ENCODE data around the gene AGER. TPM values are rescaled to one million over a fixed set of nuclear protein-coding genes. Genes with fewer than 3 reads are reported as not detected.

The AGER gene
- total and polyA plus RNA-seq, 9 of the 15 experiments (the other 6 are each of a cell fraction or from before 2014, with no cell fraction given), result 1.2 to 11.5 (median 4.1) TPM

DNA sequence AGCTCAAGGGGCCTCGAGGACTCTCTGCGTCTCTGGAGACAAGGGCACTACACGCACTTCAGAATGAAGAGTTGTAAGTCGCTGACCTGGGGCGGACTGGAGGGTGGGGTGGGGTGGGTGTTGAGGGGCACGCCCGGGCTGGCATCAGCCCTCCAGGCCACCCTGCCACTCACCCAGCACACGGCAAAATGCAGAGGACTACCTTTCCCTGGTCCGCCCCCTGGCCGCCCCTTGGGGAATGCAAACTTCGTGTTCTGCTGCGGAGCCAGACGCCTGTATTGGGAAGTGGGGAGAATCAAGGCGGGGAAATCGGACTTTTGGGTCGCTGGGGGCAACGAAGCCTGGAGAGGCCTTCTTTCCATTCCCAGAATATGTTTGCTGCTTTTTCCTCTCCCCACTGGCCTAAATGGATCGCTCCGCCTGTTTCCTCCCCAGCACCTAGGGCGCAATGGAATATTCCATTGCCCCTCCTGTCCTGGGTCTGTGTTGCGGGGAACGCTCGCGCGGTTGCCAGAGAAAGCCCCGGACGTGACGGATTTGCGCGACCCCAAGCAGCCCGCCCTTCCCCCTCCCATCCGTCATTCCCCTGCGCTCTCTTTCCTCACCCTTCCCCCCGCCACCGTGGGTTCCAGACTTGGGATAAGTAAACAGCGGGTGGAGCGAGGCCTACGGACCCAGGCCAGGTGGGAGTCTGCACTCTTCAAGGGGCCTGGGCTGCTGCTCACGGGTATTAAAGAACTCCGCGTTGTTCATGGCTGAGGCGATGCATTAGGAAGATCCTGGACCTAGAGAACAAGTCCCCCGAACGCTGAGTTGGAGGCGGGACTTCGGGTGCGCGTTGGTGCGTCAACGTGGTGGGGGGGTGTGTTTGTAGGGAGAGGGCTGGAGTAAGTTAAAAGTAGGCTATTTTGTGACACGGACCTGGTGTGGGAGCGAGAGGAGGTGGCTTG is 30.2 kb downstream of the AGER start, which contains the start of gene PPT2 (continued):
- TF ChIP-seq ZC3H4 (CRISPR knock-in tag; IDR thresholded peaks at IDR 0.05; ENCODE audit: borderline replicate concordance), result peak; percentile 87; the same call in 1 of the 2 replicates
- peak; percentile 76 for TF ChIP-seq SUPT5H (IDR thresholded peaks at IDR 0.05)
- no peak for TF ChIP-seq KAT8 (IDR thresholded peaks at IDR 0.05; ENCODE audit: low read depth)
- peak; percentile 11; the same call in 1 of the 2 replicates for TF ChIP-seq POLR2AphosphoS2 (IDR thresholded peaks at IDR 0.05; ENCODE audit: low read length)
- no peak for TF ChIP-seq ZNF717 (CRISPR knock-in tag; IDR thresholded peaks at IDR 0.05)
- no peak for TF ChIP-seq DNMT1 (IDR thresholded peaks at IDR 0.05)
- TF ChIP-seq, protein P1, sequence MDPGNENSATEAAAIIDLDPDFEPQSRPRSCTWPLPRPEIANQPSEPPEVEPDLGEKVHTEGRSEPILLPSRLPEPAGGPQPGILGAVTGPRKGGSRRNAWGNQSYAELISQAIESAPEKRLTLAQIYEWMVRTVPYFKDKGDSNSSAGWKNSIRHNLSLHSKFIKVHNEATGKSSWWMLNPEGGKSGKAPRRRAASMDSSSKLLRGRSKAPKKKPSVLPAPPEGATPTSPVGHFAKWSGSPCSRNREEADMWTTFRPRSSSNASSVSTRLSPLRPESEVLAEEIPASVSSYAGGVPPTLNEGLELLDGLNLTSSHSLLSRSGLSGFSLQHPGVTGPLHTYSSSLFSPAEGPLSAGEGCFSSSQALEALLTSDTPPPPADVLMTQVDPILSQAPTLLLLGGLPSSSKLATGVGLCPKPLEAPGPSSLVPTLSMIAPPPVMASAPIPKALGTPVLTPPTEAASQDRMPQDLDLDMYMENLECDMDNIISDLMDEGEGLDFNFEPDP (CRISPR knock-in tag; IDR thresholded peaks at IDR 0.05), result no peak
- peak; percentile 25 for TF ChIP-seq NCOA1 (IDR thresholded peaks at IDR 0.05; ENCODE audit: low read depth)
- TF ChIP-seq CBFB (CRISPR knock-in tag; IDR thresholded peaks at IDR 0.05), result no peak
- no peak for TF ChIP-seq DACH1 (IDR thresholded peaks at IDR 0.05; ENCODE audit: partially characterized antibody)
- TF ChIP-seq MCM3 (IDR thresholded peaks at IDR 0.05), result no peak
- no peak for TF ChIP-seq ZNF778 (CRISPR knock-in tag; IDR thresholded peaks at IDR 0.05)
- TF ChIP-seq, protein P2, sequence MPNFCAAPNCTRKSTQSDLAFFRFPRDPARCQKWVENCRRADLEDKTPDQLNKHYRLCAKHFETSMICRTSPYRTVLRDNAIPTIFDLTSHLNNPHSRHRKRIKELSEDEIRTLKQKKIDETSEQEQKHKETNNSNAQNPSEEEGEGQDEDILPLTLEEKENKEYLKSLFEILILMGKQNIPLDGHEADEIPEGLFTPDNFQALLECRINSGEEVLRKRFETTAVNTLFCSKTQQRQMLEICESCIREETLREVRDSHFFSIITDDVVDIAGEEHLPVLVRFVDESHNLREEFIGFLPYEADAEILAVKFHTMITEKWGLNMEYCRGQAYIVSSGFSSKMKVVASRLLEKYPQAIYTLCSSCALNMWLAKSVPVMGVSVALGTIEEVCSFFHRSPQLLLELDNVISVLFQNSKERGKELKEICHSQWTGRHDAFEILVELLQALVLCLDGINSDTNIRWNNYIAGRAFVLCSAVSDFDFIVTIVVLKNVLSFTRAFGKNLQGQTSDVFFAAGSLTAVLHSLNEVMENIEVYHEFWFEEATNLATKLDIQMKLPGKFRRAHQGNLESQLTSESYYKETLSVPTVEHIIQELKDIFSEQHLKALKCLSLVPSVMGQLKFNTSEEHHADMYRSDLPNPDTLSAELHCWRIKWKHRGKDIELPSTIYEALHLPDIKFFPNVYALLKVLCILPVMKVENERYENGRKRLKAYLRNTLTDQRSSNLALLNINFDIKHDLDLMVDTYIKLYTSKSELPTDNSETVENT (CRISPR knock-in tag; IDR thresholded peaks at IDR 0.05), result no peak
- no peak for TF ChIP-seq SNRNP70 (optimal IDR thresholded peaks at IDR 0.05; ENCODE audit: low read depth, low read length)
- TF ChIP-seq ATF1 (CRISPR knock-in tag; IDR thresholded peaks at IDR 0.05), result peak; percentile 91
- peak; percentile 98 for TF ChIP-seq ATF1 (tag; IDR thresholded peaks at IDR 0.05)
- no peak; the same call in 1 of the 2 replicates for TF ChIP-seq SMAD4 (CRISPR knock-in tag; conservative IDR thresholded peaks at IDR 0.05)
- TF ChIP-seq, protein P3, sequence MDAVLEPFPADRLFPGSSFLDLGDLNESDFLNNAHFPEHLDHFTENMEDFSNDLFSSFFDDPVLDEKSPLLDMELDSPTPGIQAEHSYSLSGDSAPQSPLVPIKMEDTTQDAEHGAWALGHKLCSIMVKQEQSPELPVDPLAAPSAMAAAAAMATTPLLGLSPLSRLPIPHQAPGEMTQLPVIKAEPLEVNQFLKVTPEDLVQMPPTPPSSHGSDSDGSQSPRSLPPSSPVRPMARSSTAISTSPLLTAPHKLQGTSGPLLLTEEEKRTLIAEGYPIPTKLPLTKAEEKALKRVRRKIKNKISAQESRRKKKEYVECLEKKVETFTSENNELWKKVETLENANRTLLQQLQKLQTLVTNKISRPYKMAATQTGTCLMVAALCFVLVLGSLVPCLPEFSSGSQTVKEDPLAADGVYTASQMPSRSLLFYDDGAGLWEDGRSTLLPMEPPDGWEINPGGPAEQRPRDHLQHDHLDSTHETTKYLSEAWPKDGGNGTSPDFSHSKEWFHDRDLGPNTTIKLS (IDR thresholded peaks at IDR 0.05; ENCODE audit: borderline replicate concordance, low read depth), result peak; percentile 69; the same call in 1 of the 2 replicates
- TF ChIP-seq MAFK (IDR thresholded peaks at IDR 0.05; ENCODE audit: low read length), result no peak
- TF ChIP-seq, protein P4, sequence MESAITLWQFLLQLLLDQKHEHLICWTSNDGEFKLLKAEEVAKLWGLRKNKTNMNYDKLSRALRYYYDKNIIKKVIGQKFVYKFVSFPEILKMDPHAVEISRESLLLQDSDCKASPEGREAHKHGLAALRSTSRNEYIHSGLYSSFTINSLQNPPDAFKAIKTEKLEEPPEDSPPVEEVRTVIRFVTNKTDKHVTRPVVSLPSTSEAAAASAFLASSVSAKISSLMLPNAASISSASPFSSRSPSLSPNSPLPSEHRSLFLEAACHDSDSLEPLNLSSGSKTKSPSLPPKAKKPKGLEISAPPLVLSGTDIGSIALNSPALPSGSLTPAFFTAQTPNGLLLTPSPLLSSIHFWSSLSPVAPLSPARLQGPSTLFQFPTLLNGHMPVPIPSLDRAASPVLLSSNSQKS (CRISPR knock-in tag; IDR thresholded peaks at IDR 0.05), result no peak
- no peak for TF ChIP-seq SRSF7 (optimal IDR thresholded peaks at IDR 0.05; ENCODE audit: low read depth, low read length)
- TF ChIP-seq ZNF197 (CRISPR knock-in tag; IDR thresholded peaks at IDR 0.05; ENCODE audit: low read depth), result no peak
- peak; percentile 89 for TF ChIP-seq CHD2 (IDR thresholded peaks at IDR 0.05; ENCODE audit: low read depth, low read length)
- TF ChIP-seq GATAD2A (IDR thresholded peaks at IDR 0.05), result no peak
- peak in 1 of 2 experiments; percentile 72 for TF ChIP-seq MAZ (CRISPR knock-in tag; conservative IDR thresholded peaks at IDR 0.05 in 1 of 2, IDR thresholded peaks at IDR 0.05 in 1 of 2)
